AG10803 (cell line): ENCODE results near the gene PLOD1.

Experiments
- DNase-seq: peaks from one replicate; pipeline ENCODE4 v3.0.0; 2010; ENCODE audit warnings: low read depth
- H3K4me3 ChIP-seq: 2 replicates; pipeline ENCODE4 v1.5.1; 2011; ENCODE audit warnings: mild to moderate bottlenecking, low read length, control low read depth
- CTCF ChIP-seq: conservative IDR thresholded peaks from 2 replicates; pipeline ENCODE4 v1.5.1; 2011; ENCODE audit warnings: mild to moderate bottlenecking, low read length, control low read depth, inconsistent platforms

The PLOD1 gene

GRCh38 chr1:11981378-11982009, 47.0 kb downstream of the PLOD1 start:
- DNase-seq = no peak
- TF ChIP-seq CTCF = no peak
- H3K4me3 ChIP-seq = peak overlapping the region; percentile 17

GRCh38 chr1:11982010-11982392, 47.5 kb downstream of the PLOD1 start:
- DNase-seq = peak; percentile 44
- TF ChIP-seq CTCF = peak; percentile 53
- H3K4me3 ChIP-seq = no peak overlapping the region

GRCh38 chr1:11984121-11984520, 49.6 kb downstream of the PLOD1 start:
- H3K4me3 ChIP-seq = no peak overlapping the region
- no peak for DNase-seq
- no peak for TF ChIP-seq CTCF

- no peak for DNase-seq
- no peak for TF ChIP-seq CTCF
- no peak overlapping the region for H3K4me3 ChIP-seq
Measured at GRCh38 chr1:11984576-11984975, 50.1 kb downstream of the PLOD1 start.

- no peak for TF ChIP-seq CTCF
- no peak overlapping the region for H3K4me3 ChIP-seq
- no peak for DNase-seq
Measured at GRCh38 chr1:11985171-11985570, 50.7 kb downstream of the PLOD1 start.

GRCh38 chr1:11985851-11986250, 51.3 kb downstream of the PLOD1 start:
- DNase-seq = peak; percentile 89
- TF ChIP-seq CTCF = no peak
- no peak overlapping the region for H3K4me3 ChIP-seq

- DNase-seq = no peak
- TF ChIP-seq CTCF = no peak
- H3K4me3 ChIP-seq = no peak overlapping the region
Measured at GRCh38 chr1:11989669-11990068, 55.2 kb downstream of the PLOD1 start.
